HG02973 (cell line): ENCODE data around the gene TAF1D.
A peak's percentile ranks its signal among the peaks of the same experiment; 100 is the strongest.
"Not testable (repeated sequence)": the region's sequence is repeated elsewhere in the genome, so short reads cannot be mapped to it uniquely, and the experiment has no call there.

Source experiments
- ATAC-seq: cut with Tn5 transposase; IDR thresholded peaks from one replicate; pipeline ENCODE4 v1.9.1; 2021; ENCODE audit warnings: moderate library complexity; ENCODE audit not compliant: unreplicated experiment

The TAF1D gene

DNA sequence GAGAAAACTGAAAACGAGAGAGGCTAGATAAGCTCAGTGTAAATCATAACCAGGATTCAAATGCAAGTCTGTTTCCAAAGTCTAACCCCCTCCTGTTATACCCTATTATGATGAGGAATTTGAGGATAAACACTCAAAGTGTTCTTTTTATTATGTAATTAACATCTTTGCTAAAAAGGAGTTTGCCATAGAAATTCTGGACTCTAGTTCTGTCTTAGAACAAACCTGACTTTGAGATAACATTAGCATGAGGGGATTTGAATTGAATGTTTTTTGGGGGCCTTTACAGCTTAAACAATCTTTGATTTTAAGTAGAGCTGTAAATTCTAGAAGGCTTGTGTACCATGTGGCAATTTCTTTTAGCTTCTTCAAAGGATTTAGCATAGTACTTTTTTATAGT is 9.7 kb upstream of the TAF1D start:
- no peak for ATAC-seq

DNA sequence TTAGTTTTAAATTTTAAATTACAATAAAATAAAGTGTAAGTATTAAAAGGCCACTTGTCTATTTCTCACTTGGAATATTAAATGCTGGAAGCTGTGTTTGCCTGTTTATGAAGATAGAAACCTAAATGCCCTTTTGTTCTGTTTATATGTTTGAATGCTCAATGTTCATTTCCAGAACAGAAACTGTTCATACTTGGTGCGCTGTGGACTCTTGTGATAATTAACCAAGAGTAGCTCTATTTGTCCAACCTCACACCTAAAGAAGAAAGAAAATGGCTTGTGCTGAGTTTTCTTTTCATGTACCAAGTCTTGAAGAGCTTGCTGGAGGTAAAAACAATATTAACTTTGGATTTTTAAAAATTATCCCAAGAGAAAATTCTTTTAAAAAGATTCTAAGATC is 5.8 kb upstream of the TAF1D start:
- ATAC-seq = peak; percentile 79

DNA sequence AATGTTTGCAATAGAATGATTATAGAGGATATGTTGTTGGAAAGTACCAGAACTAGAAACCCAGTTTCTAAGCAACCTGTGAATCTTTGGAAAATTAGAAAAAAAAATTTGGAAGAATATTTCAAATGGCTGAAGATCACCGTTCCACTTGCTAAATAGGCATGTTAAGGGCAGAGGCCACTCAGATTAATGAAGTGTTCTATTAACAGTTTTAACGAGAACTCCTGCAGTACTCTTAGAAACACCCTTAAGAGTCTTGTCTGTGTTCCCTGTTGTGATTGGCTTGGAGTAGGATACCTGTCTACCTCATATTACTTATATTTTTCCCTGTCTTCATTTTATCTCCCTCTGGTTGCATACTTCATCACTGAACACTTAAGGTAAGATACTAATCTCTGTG is 4.8 kb upstream of the TAF1D start:
- ATAC-seq = no peak

DNA sequence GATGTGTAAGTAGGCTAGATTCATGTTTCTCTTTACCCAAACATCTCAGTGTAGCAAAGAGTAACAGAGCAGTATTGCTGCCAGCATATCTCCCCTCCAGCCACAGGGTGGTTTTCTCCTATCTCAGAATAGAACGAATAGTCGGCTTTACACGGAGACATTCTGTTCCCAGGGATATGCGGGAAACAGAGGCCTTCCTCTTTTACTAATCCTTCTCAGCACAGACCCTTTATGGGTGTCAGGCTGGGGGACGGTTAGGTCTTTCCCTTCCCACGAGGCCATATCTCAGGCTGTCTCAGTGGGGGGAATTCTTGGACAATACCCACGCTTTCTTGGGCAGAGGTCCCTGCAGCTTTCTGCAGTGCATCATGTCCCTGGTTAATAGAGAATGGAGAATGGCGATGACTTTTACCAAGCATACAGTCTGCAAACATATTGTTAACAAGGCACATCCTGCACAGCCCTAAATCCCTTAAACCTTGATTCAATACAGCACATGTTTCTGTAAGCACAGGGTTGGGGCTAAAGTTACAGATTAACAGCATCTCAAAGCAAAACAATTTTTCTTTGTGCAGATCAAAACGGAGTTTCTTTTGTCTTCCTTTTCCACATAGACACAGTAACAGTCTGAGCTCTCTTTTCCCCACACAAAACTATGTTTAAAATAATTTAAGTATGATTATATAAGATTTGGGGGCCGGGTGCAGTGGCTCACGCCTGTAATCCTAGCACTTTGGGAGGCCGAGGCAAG is 3.9 kb upstream of the TAF1D start:
- not testable (repeated sequence) for ATAC-seq

DNA sequence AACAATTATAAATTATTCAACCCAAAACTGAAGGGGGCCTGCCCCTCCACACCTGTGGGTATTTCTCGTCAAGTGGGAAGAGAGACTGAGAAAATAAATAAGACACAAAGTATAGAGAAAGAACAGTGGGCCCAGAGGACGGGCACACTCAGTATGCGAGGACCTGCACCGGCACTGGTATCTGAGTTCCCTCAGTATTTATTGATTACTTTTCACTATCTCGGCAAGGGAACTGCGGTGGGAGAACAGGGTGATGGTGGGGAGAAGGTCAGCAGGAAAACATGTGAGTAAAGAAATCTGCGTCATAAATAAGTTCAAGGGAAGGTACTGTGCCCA is 3.3 kb upstream of the TAF1D start:
- ATAC-seq = no peak

DNA sequence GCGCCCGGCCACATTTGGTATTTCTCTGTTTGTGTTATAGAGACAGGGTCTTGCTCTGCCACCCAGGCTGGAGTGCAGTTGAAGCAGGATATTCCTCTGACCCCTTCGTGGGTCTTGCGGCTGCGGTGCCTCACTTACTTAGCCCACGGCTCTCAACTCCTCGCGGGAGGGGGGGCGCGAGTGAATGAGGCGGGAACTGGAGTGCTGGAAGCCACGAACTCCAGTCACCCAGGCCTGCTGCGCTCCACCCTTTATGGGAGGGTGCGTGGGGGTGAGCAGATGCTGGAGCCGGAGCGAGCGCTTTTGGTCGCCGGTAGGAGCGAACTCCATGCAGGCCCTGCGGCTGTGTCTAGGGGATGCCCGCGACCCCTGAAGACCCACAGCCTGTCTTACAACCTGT is 2.0 kb upstream of the TAF1D start:
- ATAC-seq = no peak

DNA sequence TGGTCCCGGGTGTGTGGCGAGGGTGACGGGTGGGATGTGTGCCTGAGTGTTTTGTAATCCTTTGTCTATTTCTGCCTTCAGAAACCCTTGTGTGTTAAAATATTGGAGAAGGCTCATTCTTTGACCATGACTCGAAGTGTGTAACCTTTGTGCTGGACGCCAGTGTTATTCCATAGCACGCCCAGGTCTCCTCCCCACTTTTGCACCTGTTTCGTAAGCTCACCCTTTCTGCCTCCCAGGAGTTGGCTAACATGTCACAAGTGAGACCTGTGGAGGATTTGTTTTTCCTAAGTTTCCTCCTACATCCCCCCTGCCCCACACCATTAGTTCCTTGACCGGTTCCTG is 559 bp upstream of the TAF1D start:
- peak; percentile 12 for ATAC-seq

DNA sequence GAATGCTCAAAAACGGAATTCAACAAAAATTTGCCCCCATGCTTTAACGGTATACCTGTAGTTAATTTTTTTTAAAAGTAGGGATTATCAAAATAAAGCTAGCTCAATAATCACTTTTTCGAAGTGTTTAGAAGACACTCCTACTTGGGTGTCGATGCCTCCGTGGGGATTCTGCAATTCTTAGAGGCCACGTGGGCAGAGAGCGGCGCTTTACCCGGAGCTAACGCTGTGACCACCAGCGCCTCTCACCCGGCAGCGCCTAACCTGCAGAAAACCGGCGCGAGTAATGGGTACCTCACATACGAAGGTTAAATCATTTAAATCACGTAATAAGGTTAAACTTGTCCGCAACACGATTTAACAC is 583 bp downstream of the TAF1D start:
- peak; percentile 37 for ATAC-seq

DNA sequence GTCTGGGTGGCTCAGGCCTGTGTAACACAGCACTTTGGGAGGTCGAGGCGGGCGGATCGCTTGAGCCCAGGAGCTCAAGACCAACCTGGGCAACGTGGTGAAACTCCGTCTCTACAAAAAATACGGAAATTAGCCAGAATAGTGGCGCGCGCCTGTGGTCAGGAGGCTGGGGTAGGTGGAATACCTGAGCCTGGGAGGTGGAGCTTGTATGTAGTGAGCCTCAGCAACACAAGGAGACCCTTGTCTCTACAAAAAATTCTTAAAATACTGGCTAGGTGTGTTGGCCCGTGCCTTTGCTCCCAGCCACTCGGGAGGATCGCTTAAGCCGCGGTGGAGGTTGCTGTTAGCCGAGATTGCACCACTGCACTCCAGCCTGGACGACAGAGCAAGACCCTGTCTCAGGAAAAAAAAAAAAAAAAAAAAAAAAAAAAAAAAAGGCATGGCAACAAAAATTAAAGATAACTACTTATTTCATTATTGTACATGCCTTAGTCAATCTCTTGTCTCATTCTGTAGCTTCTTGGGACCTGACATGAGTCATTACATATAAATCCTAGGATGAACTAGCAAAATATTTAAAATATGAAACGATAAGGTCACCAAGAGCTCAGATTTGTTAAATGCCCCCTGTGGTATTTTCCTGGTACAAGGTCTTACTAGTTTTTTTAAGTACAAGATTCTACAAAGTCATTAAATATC is 1.1 kb downstream of the TAF1D start:
- ATAC-seq = no peak

DNA sequence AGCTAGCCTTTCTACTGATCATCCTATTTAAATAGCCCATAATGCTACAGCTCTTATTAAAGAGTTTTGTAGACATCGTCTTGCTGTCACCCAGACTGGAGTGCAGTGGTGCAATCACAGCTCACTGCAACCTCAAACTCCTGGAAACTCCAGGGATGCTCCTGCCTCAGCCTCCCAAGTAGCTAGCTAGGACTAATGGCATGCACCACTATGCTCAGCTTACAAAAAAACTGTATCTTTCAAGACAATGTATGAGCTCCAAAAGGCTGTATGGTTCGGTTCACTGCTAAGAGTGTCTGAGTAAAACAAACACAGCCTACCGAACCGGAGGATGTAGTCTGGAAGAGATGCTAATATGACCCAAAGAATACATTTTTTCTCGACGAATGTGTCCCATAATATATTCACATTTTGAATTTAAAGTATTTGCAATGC is 2.6 kb downstream of the TAF1D start:
- ATAC-seq = no peak

DNA sequence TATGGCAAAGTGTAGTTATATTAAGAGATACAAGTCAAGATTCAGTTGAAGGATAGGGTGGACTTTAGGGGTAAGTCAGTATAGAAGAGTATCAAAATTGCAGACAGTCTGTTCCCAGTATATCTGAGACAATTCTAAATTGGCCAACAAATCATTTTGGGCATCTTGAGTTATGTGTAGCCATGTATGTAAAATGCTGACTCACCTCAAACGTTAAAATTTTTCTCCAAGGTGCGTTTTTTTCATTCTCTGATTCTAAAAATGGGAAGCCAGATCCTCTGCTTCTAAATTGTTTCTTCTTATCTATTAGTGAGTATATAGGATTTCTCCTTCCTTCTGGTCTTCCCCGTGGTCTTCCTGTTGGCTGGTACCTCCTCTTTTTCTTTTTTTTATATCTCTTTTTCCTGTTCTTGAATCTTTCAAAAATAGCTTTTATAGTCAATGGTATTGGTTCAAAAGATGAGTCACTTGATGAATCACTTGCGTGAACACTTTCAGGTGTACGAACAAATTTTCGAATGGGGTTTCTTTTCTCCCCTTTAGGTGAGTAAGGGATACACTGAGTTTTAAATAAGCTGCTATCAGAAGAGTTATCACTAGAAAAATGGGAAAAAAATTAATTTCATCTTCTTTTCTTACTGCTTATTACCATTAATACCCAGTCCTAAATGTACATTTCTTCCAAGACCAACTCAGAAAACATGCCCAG is 3.2 kb downstream of the TAF1D start:
- ATAC-seq = no peak

DNA sequence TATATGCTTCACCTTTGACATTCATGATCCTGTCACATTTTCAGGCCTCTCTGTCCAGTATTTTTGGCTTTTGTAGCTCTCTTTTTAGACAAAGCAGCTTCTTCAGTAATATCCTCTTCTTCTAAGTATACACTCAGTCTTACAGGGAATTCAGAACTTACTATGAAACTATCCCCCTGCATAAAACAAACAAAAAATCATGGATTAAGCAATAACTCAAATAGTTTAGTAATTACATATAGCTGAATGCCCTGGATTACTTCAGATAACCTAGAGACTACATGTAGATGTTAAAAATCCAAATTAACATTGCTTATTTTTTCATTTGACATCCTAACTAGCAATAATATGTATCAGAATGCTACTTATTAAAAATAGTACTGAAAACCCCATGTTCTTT is 5.2 kb downstream of the TAF1D start:
- no peak for ATAC-seq

DNA sequence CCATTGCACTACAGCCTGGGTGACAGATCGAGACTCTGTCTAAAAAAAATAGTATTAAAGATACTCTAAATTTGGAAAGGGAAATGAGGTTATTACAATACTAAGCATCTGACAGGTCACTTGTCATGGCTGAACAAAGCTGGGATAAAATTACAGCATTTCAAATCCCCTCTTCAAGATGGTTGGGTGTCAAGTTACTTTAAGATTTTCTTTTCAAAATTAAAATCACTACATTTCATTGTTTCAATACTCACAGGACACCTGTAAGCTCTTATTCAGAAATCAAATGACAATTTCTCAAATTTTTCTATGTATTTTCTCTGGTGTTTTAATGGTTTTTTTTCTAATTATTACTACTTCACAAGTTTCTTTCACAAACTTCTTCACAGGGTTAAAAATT is 5.7 kb downstream of the TAF1D start:
- ATAC-seq = no peak

DNA sequence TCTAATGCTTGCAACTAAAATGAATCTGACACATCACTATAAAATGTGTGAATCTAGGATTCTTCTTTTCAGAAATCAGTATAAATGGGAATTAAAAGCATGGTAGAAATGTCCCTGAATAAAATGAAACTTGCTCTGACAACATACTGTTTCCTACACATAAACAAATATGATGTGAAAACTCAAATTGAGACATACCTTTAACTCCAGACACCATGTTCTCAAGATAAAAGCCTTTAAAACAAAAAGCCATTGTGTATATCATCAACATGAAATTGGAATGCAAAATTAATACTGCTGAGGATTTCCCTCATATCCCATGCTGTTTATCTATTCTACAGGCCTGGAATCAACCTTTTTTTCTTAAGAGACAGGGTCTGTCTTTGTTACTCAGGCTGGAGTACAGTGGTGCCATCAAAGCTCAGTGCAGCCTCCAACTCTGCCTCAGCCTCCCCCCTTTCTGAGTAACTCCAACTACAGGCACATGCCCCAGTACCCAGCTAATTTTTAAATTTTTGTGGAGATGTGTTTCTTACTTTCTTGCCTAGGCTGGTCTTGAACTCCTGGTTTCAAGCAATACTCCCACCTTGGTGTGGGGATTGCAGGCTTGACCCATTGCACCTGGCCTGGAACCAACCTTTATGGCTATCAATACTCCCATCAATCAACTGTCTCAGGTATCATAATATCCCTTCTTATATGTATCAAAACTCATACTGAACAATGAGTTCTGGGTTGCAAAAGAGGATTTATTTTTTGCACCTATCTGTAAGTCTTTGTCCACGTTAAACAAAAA is 6.7 kb downstream of the TAF1D start:
- ATAC-seq = no peak

DNA sequence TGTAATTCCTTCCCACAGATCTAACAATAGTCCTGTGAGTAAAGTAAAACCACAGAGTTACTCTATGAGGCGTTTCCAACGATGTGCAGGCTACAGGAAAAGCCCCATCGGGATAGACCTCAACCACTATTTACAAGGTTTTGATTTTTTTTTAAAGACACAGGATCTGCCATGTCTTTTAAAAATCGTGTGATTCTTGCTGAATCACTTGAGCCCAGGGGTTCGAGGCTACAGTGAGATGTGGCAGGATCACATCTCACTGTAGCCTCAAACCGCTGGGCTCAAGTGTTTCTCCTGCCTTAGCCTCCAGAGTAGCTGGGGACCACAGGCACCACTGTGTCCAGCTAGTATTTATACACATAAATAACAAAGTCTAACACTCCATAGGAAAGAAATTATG is 7.8 kb downstream of the TAF1D start:
- no peak for ATAC-seq

DNA sequence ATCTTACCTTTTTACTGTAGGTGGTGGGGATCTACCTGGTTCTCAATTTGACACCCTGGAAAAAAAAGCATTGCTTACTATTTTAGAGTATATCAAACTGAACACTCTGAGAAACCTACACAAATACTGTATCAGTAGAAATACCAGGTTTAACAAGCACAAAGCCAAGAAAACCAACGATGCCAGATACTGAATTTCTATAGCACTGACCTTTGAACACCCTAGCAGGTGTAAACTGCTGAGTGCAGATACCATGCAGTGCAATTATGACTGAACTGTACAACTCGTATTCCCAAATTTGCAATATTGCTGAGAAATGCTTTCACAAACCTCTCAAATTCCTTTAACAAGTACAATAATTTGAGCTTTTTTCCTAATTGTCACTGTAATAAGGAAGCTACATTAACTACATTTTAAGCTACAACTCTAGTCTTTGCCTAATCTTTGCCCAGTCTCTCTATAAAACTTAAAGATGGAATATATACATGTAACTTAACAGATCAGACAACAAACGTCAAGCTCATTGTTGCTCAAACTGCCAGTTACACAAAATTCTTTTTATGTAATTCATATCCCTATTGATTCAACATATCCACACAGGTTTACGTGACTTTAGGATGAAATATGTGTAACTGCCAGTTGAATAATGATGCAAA is 8.9 kb downstream of the TAF1D start:
- no peak for ATAC-seq

DNA sequence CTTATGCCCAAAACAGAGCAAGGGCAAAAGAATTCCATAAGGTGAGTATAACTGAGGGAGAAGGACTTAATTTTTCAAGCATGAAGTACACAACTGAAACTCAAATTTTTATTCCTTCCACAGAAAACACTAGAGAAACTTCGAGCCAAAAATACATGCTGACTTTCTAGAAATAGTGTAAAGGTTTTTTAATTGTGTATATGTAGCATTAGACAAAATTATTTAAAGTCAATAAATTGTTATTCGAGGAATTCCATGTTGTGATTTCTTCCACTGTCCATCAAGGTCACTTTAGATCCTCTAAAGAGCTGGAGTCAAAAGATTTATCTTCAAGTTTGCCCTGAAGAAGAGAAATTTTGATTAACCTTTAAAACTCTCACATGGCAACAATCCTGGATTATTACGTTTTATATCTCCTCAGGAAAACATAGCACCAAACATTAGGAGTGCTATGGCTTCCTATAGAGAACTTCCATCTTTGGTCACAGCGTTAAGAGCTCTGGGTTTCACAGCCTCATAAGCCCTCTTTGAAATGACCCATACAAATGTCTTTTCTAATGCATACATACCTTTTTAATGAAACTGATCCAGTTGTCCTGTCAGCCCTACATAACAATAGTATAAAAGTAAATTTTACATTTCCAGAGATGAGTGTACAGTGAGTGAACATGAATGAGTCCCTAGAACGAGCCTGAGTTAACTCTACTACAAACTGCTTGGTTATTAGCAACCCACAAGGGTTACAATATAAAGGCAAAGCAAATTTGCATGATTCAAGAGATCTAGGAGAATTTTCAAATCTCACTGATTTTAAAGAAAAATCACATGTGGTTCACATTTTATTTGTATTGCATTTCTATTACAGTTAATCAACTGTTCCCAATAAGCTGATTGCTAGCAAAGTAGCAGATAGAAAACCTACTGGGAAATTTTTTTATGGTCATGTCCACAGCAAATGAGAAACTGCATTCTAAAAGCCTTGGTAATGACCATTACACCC is 10.9 kb downstream of the TAF1D start:
- ATAC-seq = no peak

DNA sequence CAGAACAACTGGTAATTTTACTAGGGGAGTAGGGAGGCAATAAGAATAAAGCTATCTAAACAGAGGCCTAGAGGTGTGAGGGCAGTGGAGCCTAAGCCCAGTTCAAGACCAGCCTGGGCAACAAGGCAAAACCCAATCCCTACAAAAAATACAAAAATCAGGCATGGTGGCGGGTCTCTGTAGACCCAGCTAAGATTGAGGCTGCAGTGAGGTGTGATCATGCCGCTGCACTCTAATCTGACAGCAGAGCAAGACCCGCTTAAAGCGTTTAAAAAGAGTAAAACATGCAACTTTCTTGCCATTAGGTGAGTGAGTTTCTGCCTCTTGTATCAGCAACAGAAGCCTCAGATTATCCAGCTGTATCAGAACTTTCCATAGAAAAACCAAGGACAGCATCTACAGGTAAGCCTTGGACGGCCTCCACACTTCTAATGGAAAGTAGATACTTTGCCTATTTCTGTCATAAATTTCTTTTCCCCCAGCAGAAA is 12.1 kb downstream of the TAF1D start:
- no peak for ATAC-seq

DNA sequence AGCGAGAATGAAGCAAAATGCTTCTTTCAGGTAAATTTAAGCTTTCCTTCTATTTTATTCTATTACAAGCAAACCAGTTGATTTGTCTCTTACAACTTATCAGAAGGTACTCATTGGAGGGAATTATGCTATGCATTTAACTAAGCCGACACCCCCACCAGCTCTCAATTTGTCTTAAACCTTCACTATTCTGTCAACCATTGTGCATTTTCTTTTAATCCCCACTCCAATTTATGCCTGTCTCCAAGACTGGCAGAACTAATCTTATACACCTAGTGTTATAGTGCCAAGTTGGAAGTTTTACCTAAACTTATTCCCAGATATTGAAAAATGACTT is 12.5 kb downstream of the TAF1D start:
- no peak for ATAC-seq
